Measurements from ENCODE around the gene RTKN2. TPM values are rescaled to one million over a fixed set of nuclear protein-coding genes. Genes with fewer than 3 reads are reported as not detected.

Gene RTKN2
- polyA plus RNA-seq, 3 donors = 0.07 to 0.08 TPM; not detected in 1

GRCh38 chr10:62261666-62262065 lies 7.0 kb downstream of the RTKN2 start:
- H3K4me1 Mint-ChIP-seq = peaks cover 2% of the 10 kb centered on the region
- Histone ChIP-seq H3K79me2 (ENCODE audit: insufficient read depth, low read length) (no peaks in the 10 kb centered on the region), H3K27me3 (ENCODE audit: control insufficient read depth in 2 of 2, insufficient read depth in 2 of 2, low read length in 2 of 2) (no peaks in the 10 kb centered on the region), H3K4me3 (replicated peaks in 1 of 3; ENCODE audit: low read depth in 2 of 3, low read length in 3 of 3) (no peak overlapping the region), H3K4me2 (replicated peaks; ENCODE audit: extremely low read depth, low read length, poor library complexity, severe bottlenecking) (no peak overlapping the region), H3K9ac (ENCODE audit: insufficient read depth, low read length, poor library complexity, severe bottlenecking) (no peak overlapping the region), H3K36me3 (replicated peaks in 1 of 2; ENCODE audit: control insufficient read depth in 1 of 2, insufficient read depth in 2 of 2, low read length in 2 of 2) (no peaks in the 10 kb centered on the region), H3K9me3 (replicated peaks in 1 of 2; ENCODE audit: control insufficient read depth in 1 of 2, insufficient read depth in 1 of 2, low read length in 2 of 2) (no peaks in the 10 kb centered on the region), H3K27ac (ENCODE audit: low read depth in 1 of 2, low read length in 2 of 2) (no peak overlapping the region), H4K20me1 (ENCODE audit: insufficient read depth, low read length) (no peaks in the 10 kb centered on the region), H2AFZ (ENCODE audit: insufficient read depth, low read depth, low read length, poor library complexity, severe bottlenecking) (no peak overlapping the region), H3K4me1 (ENCODE audit: control insufficient read depth in 1 of 2, insufficient read depth in 2 of 2, low read length in 2 of 2) (no peaks in the 10 kb centered on the region)
- H3K9me3 Mint-ChIP-seq = no peaks in the 10 kb centered on the region
- H3K4me3 Mint-ChIP-seq = no peak overlapping the region
- DNase-seq = no peak
- TF ChIP-seq CTCF (IDR thresholded peaks at IDR 0.05) = no peak
- H3K27ac Mint-ChIP-seq = no peak overlapping the region
- H3K27me3 Mint-ChIP-seq (ENCODE audit: low read depth in 3 of 3) = no peaks in the 10 kb centered on the region
- intact Hi-C loops (cut with micrococcal nuclease) = no loop called here
- peaks cover 5 to 9% of the 10 kb centered on the region in 2 donors for H3K36me3 Mint-ChIP-seq

- H3K4me2 ChIP-seq (replicated peaks; ENCODE audit: extremely low read depth, low read length, poor library complexity, severe bottlenecking) = no peak overlapping the region
- no peak for TF ChIP-seq CTCF (IDR thresholded peaks at IDR 0.05)
- Mint-ChIP-seq H3K9me3 (no peaks in the 10 kb centered on the region), H3K4me1 (peaks cover 2% of the 10 kb centered on the region), H3K36me3 (peaks cover 8 to 9% of the 10 kb centered on the region in 2 donors), H3K4me3 (no peak overlapping the region), H3K27ac (no peak overlapping the region), H3K27me3 (ENCODE audit: low read depth in 3 of 3) (no peaks in the 10 kb centered on the region)
- H2AFZ ChIP-seq (ENCODE audit: insufficient read depth, low read depth, low read length, poor library complexity, severe bottlenecking) = no peak overlapping the region
- H3K9me3 ChIP-seq (replicated peaks in 1 of 2; ENCODE audit: control insufficient read depth in 1 of 2, insufficient read depth in 1 of 2, low read length in 2 of 2) = no peaks in the 10 kb centered on the region
- no peaks in the 10 kb centered on the region for H3K4me1 ChIP-seq (ENCODE audit: control insufficient read depth in 1 of 2, insufficient read depth in 2 of 2, low read length in 2 of 2)
- H3K27me3 ChIP-seq (ENCODE audit: control insufficient read depth in 2 of 2, insufficient read depth in 2 of 2, low read length in 2 of 2) = no peaks in the 10 kb centered on the region
- H3K36me3 ChIP-seq (replicated peaks in 1 of 2; ENCODE audit: control insufficient read depth in 1 of 2, insufficient read depth in 2 of 2, low read length in 2 of 2) = no peaks in the 10 kb centered on the region
- H4K20me1 ChIP-seq (ENCODE audit: insufficient read depth, low read length) = no peaks in the 10 kb centered on the region
- intact Hi-C loops (cut with micrococcal nuclease) = loop anchor here in 1 of 2 donors (10.0 kb wide), 1 partner anchor 365 kb away; no protein-coding TSS in a partner anchor
- no peak overlapping the region for H3K27ac ChIP-seq (ENCODE audit: low read depth in 1 of 2, low read length in 2 of 2)
- WGBS (ENCODE audit: insufficient coverage) = no CpG with 5 or more reads among the region's 1 CpG
- H3K4me3 ChIP-seq (replicated peaks in 1 of 3; ENCODE audit: low read depth in 2 of 3, low read length in 3 of 3) = no peak overlapping the region
- no peaks in the 10 kb centered on the region for H3K79me2 ChIP-seq (ENCODE audit: insufficient read depth, low read length)
- H3K9ac ChIP-seq (ENCODE audit: insufficient read depth, low read length, poor library complexity, severe bottlenecking) = no peak overlapping the region
- no peak for DNase-seq
Measured at GRCh38 chr10:62259998-62260397, 8.6 kb downstream of the RTKN2 start.

Data from CD14-positive monocyte (primary cell).